ENCODE data around the gene DGKG. TPM values are rescaled to one million over a fixed set of nuclear protein-coding genes. Genes with fewer than 3 reads are reported as not detected.

Gene DGKG
- polyA plus RNA-seq, 3 donors = 4.2 to 9.2 (median 4.3) TPM

- H3K27me3 Mint-ChIP-seq (ENCODE audit: low read depth in 3 of 3) = peaks cover 2 to 7% (median 5%) of the 10 kb centered on the region in 3 donors
- H3K36me3 Mint-ChIP-seq = peaks cover 17 to 20% of the 10 kb centered on the region in 2 donors
- 90% methylated on average over 1 of the region's 2 CpGs for WGBS (ENCODE audit: insufficient coverage)
- no peaks in the 10 kb centered on the region for H3K9me3 Mint-ChIP-seq
- no peaks in the 10 kb centered on the region for H3K9me3 ChIP-seq (replicated peaks in 1 of 2; ENCODE audit: control insufficient read depth in 1 of 2, insufficient read depth in 1 of 2, low read length in 2 of 2)
- no peaks in the 10 kb centered on the region for H3K36me3 ChIP-seq (replicated peaks in 1 of 2; ENCODE audit: control insufficient read depth in 1 of 2, insufficient read depth in 2 of 2, low read length in 2 of 2)
- no peak overlapping the region for H3K4me3 Mint-ChIP-seq
- H3K79me2 ChIP-seq (ENCODE audit: insufficient read depth, low read length) = no peaks in the 10 kb centered on the region
- H3K4me1 ChIP-seq (ENCODE audit: control insufficient read depth in 1 of 2, insufficient read depth in 2 of 2, low read length in 2 of 2) = no peaks in the 10 kb centered on the region
- no peak overlapping the region for H3K4me2 ChIP-seq (replicated peaks; ENCODE audit: extremely low read depth, low read length, poor library complexity, severe bottlenecking)
- no peak overlapping the region for H2AFZ ChIP-seq (ENCODE audit: insufficient read depth, low read depth, low read length, poor library complexity, severe bottlenecking)
- H3K9ac ChIP-seq (ENCODE audit: insufficient read depth, low read length, poor library complexity, severe bottlenecking) = no peak overlapping the region
- intact Hi-C loops (cut with micrococcal nuclease) = no loop called here
- TF ChIP-seq CTCF (IDR thresholded peaks at IDR 0.05) = no peak
- peaks cover 2% of the 10 kb centered on the region for H4K20me1 ChIP-seq (ENCODE audit: insufficient read depth, low read length)
- H3K4me1 Mint-ChIP-seq = peaks cover 8% of the 10 kb centered on the region
- H3K27ac Mint-ChIP-seq = no peak overlapping the region
- no peak for DNase-seq
- no peak overlapping the region for H3K4me3 ChIP-seq (replicated peaks in 1 of 3; ENCODE audit: low read depth in 2 of 3, low read length in 3 of 3)
- H3K27me3 ChIP-seq (ENCODE audit: control insufficient read depth in 2 of 2, insufficient read depth in 2 of 2, low read length in 2 of 2) = no peaks in the 10 kb centered on the region
- no peak overlapping the region for H3K27ac ChIP-seq (ENCODE audit: low read depth in 1 of 2, low read length in 2 of 2)
These were observed 220.2 kb downstream of the DGKG start for GRCh38 chr3:186141790-186142189.

- H3K27me3 Mint-ChIP-seq (ENCODE audit: low read depth in 3 of 3) = peaks cover 0 to 7% (median 2%) of the 10 kb centered on the region in 3 donors
- Histone ChIP-seq H3K4me2 (replicated peaks; ENCODE audit: extremely low read depth, low read length, poor library complexity, severe bottlenecking) (no peak overlapping the region), H3K27ac (ENCODE audit: low read depth in 1 of 2, low read length in 2 of 2) (no peak overlapping the region), H3K9me3 (replicated peaks in 1 of 2; ENCODE audit: control insufficient read depth in 1 of 2, insufficient read depth in 1 of 2, low read length in 2 of 2) (no peaks in the 10 kb centered on the region), H2AFZ (ENCODE audit: insufficient read depth, low read depth, low read length, poor library complexity, severe bottlenecking) (no peak overlapping the region), H3K27me3 (ENCODE audit: control insufficient read depth in 2 of 2, insufficient read depth in 2 of 2, low read length in 2 of 2) (no peaks in the 10 kb centered on the region), H3K4me1 (ENCODE audit: control insufficient read depth in 1 of 2, insufficient read depth in 2 of 2, low read length in 2 of 2) (no peaks in the 10 kb centered on the region), H3K79me2 (ENCODE audit: insufficient read depth, low read length) (no peaks in the 10 kb centered on the region), H3K9ac (ENCODE audit: insufficient read depth, low read length, poor library complexity, severe bottlenecking) (no peak overlapping the region), H3K4me3 (replicated peaks in 1 of 3; ENCODE audit: low read depth in 2 of 3, low read length in 3 of 3) (no peak overlapping the region), H3K36me3 (replicated peaks in 1 of 2; ENCODE audit: control insufficient read depth in 1 of 2, insufficient read depth in 2 of 2, low read length in 2 of 2) (no peaks in the 10 kb centered on the region), H4K20me1 (ENCODE audit: insufficient read depth, low read length) (no peaks in the 10 kb centered on the region)
- no peak overlapping the region for H3K4me3 Mint-ChIP-seq
- intact Hi-C loops (cut with micrococcal nuclease) = no loop called here
- no peak for DNase-seq
- WGBS (ENCODE audit: insufficient coverage) = 92% methylated on average over 9 of the region's 12 CpGs
- H3K27ac Mint-ChIP-seq = peak overlapping the region in 3 of 7 donors; percentile 17 to 46 (median 32)
- no peak for TF ChIP-seq CTCF (IDR thresholded peaks at IDR 0.05)
- no peaks in the 10 kb centered on the region for H3K9me3 Mint-ChIP-seq
- H3K4me1 Mint-ChIP-seq = peaks cover 8% of the 10 kb centered on the region
- H3K36me3 Mint-ChIP-seq = peaks cover 12 to 17% of the 10 kb centered on the region in 2 donors
These were observed 223.6 kb downstream of the DGKG start for GRCh38 chr3:186138272-186138981.
